ENCODE measurements around the gene OTOGL. TPM values are rescaled to one million over a fixed set of nuclear protein-coding genes. Genes with fewer than 3 reads are reported as not detected.

Gene OTOGL
- polyA plus RNA-seq, 3 donors = not detected

GRCh38 chr12:80316222-80316621 lies 216.9 kb downstream of the OTOGL start:
- Mint-ChIP-seq H3K9me3 (peaks cover 0 to 4% (median 0%) of the 10 kb centered on the region in 7 donors), H3K36me3 (no peaks in the 10 kb centered on the region), H3K27me3 (ENCODE audit: low read depth in 3 of 3) (no peaks in the 10 kb centered on the region), H3K4me1 (no peaks in the 10 kb centered on the region), H3K27ac (no peak overlapping the region), H3K4me3 (no peak overlapping the region)
- H3K27me3 ChIP-seq (ENCODE audit: control insufficient read depth in 2 of 2, insufficient read depth in 2 of 2, low read length in 2 of 2) = no peaks in the 10 kb centered on the region
- no peak overlapping the region for H2AFZ ChIP-seq (ENCODE audit: insufficient read depth, low read depth, low read length, poor library complexity, severe bottlenecking)
- H3K27ac ChIP-seq (ENCODE audit: low read depth in 1 of 2, low read length in 2 of 2) = no peak overlapping the region
- no peaks in the 10 kb centered on the region for H3K79me2 ChIP-seq (ENCODE audit: insufficient read depth, low read length)
- no peak for DNase-seq
- 86% methylated on average over 2 of the region's 2 CpGs for WGBS (ENCODE audit: insufficient coverage)
- no peaks in the 10 kb centered on the region for H3K9me3 ChIP-seq (replicated peaks in 1 of 2; ENCODE audit: control insufficient read depth in 1 of 2, insufficient read depth in 1 of 2, low read length in 2 of 2)
- TF ChIP-seq, protein P1, sequence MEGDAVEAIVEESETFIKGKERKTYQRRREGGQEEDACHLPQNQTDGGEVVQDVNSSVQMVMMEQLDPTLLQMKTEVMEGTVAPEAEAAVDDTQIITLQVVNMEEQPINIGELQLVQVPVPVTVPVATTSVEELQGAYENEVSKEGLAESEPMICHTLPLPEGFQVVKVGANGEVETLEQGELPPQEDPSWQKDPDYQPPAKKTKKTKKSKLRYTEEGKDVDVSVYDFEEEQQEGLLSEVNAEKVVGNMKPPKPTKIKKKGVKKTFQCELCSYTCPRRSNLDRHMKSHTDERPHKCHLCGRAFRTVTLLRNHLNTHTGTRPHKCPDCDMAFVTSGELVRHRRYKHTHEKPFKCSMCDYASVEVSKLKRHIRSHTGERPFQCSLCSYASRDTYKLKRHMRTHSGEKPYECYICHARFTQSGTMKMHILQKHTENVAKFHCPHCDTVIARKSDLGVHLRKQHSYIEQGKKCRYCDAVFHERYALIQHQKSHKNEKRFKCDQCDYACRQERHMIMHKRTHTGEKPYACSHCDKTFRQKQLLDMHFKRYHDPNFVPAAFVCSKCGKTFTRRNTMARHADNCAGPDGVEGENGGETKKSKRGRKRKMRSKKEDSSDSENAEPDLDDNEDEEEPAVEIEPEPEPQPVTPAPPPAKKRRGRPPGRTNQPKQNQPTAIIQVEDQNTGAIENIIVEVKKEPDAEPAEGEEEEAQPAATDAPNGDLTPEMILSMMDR (IDR thresholded peaks at IDR 0.05) = no peak
- no peaks in the 10 kb centered on the region for H3K36me3 ChIP-seq (replicated peaks in 1 of 2; ENCODE audit: control insufficient read depth in 1 of 2, insufficient read depth in 2 of 2, low read length in 2 of 2)
- H3K4me1 ChIP-seq (ENCODE audit: control insufficient read depth in 1 of 2, insufficient read depth in 2 of 2, low read length in 2 of 2) = no peaks in the 10 kb centered on the region
- H3K4me2 ChIP-seq (replicated peaks; ENCODE audit: extremely low read depth, low read length, poor library complexity, severe bottlenecking) = no peak overlapping the region
- intact Hi-C loops (cut with micrococcal nuclease) = no loop called here
- no peak overlapping the region for H3K9ac ChIP-seq (ENCODE audit: insufficient read depth, low read length, poor library complexity, severe bottlenecking)
- no peaks in the 10 kb centered on the region for H4K20me1 ChIP-seq (ENCODE audit: insufficient read depth, low read length)
- no peak overlapping the region for H3K4me3 ChIP-seq (replicated peaks in 1 of 3; ENCODE audit: low read depth in 2 of 3, low read length in 3 of 3)

DNA sequence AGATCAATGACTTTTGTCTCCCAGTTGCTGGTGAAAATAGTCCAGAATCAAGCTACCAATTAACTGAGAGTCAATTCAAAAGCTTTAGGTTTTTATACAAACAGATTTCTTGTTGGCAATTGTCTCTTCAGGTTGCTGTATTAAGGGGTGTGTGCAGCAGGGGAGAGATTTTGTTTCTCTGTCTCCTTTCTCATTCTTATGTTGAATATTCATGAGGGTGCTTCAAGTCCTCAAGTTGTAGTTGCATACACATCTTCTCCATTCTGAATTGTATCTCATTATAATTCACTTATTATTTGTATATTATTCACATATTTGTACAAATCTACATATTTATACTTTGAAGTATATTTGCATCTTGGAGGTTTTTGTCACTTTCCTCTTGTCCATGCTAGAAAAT lies 218.0 kb downstream of the OTOGL start:
- no peaks in the 10 kb centered on the region for H3K9me3 ChIP-seq (replicated peaks in 1 of 2; ENCODE audit: control insufficient read depth in 1 of 2, insufficient read depth in 1 of 2, low read length in 2 of 2)
- H3K4me2 ChIP-seq (replicated peaks; ENCODE audit: extremely low read depth, low read length, poor library complexity, severe bottlenecking) = no peak overlapping the region
- Mint-ChIP-seq H3K36me3 (no peaks in the 10 kb centered on the region), H3K4me3 (no peak overlapping the region), H3K27me3 (ENCODE audit: low read depth in 3 of 3) (no peaks in the 10 kb centered on the region), H3K9me3 (peaks cover 0 to 4% (median 0%) of the 10 kb centered on the region in 7 donors), H3K4me1 (no peaks in the 10 kb centered on the region), H3K27ac (no peak overlapping the region)
- no peaks in the 10 kb centered on the region for H3K27me3 ChIP-seq (ENCODE audit: control insufficient read depth in 2 of 2, insufficient read depth in 2 of 2, low read length in 2 of 2)
- intact Hi-C loops (cut with micrococcal nuclease) = no loop called here
- no peak for DNase-seq
- TF ChIP-seq, protein P1 (IDR thresholded peaks at IDR 0.05) = no peak
- H3K4me1 ChIP-seq (ENCODE audit: control insufficient read depth in 1 of 2, insufficient read depth in 2 of 2, low read length in 2 of 2) = no peaks in the 10 kb centered on the region
- H3K9ac ChIP-seq (ENCODE audit: insufficient read depth, low read length, poor library complexity, severe bottlenecking) = no peak overlapping the region
- H2AFZ ChIP-seq (ENCODE audit: insufficient read depth, low read depth, low read length, poor library complexity, severe bottlenecking) = no peak overlapping the region
- H3K36me3 ChIP-seq (replicated peaks in 1 of 2; ENCODE audit: control insufficient read depth in 1 of 2, insufficient read depth in 2 of 2, low read length in 2 of 2) = no peaks in the 10 kb centered on the region
- H3K4me3 ChIP-seq (replicated peaks in 1 of 3; ENCODE audit: low read depth in 2 of 3, low read length in 3 of 3) = no peak overlapping the region
- H3K27ac ChIP-seq (ENCODE audit: low read depth in 1 of 2, low read length in 2 of 2) = no peak overlapping the region
- no peaks in the 10 kb centered on the region for H4K20me1 ChIP-seq (ENCODE audit: insufficient read depth, low read length)
- H3K79me2 ChIP-seq (ENCODE audit: insufficient read depth, low read length) = no peaks in the 10 kb centered on the region
